Fibroblast of skin of left quadriceps (primary cell): Measurements from ENCODE around the gene STXBP6.

Experiments
- DNase-seq, 2 experiments: peaks; one replicate each; pipeline ENCODE4 v3.0.0-alpha.2; 2013; ENCODE audit warnings: low read depth in 2 of 2

Gene STXBP6

GRCh38 chr14:24887623-24888304, 162.2 kb downstream of the STXBP6 start:
- DNase-seq = no peak

DNA sequence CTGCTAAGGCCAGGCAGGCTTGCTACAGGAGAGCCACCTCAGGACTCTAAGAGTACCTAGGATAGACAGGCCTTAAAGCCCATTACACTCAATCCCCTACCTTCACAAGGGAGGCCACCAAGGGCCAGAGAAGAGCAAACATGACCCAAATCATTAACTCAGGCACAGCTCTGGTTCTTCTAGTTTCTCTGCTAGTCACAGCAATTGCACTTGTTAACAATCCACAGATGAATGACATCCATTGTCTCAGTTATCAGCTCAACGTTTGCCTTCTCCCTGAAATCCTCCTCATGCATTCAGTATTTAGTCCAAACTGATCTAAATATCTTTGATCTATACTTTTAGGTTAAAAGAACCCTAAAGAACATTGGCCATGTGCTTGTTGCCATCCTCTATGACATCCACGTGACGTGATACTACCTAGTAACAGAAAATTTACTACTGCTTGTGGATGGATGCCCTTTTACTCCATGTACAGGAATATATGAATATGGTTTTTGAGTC, 164.5 kb downstream of the STXBP6 start:
- DNase-seq = no peak

DNA sequence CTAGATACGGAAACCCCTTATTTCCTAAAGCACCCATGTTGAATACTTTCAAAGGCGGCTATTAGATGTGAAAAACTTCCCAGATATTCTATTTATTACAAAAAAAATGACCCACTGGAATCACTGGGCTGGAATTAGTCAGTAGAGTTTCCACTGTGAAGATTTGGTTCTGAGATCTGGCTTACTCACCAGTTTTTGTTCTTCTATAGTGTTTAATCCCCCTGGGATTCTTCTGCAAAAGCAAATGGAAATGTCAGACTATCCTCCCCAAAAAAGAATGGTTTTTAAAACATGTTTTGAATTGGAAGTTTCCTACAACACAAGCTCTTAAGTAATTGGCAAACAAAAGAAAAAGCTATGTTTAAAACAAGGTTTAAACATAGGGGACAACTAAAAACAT, 166.4 kb downstream of the STXBP6 start:
- peak in 1 of 2 experiments; percentile 20 for DNase-seq

GRCh38 chr14:24881116-24881893, 168.6 kb downstream of the STXBP6 start:
- DNase-seq = no peak

GRCh38 chr14:24880689-24881088, 169.3 kb downstream of the STXBP6 start:
- DNase-seq = no peak

GRCh38 chr14:24879661-24880386, 170.1 kb downstream of the STXBP6 start:
- DNase-seq = no peak

GRCh38 chr14:24876996-24877395, 173.0 kb downstream of the STXBP6 start:
- DNase-seq = no peak

DNA sequence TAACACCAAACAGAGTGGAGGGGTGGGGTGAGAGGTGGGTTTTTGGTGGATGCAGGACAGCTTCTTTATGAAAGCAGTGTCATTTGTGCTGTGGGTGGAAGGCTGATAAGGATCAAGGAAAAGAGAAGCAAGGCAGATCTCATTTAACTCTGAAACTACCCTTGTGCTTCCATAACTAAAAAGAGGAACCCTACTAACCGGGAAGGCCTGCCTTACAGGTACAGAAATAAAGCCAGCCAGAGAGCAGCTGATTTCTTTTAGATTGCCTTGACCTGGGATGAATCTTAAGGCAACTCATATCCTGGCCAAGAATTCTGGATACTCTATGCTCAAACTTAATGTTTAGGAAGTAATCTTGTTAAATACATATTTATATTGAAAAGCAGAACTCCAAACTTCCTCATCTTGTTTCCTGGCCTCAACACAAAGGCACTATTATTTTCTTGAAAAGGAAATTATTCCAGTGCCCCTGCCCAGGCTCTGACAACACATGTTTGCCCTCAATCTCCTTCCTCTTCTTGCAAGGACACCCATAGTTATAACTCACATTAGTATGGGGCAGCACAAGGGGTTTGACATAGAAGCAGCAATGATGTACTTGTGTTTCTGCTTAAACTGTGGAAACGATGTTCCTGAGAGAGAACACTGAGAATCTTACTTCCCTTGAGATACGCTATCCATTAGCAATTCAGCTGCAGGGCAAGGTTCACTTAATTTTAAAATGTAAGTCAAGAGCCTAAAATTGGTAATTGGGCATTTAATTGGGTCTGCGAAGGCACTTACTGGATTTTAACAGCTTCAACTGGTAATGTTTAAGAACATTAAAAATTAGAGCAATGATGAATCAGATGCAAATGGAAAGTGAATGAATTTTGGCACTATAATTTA, 173.7 kb downstream of the STXBP6 start:
- no peak for DNase-seq

GRCh38 chr14:24875203-24875838, 174.6 kb downstream of the STXBP6 start:
- no peak for DNase-seq

- no peak for DNase-seq
Measured at GRCh38 chr14:24874514-24875202, 175.3 kb downstream of the STXBP6 start.

GRCh38 chr14:24873551-24873950, 176.4 kb downstream of the STXBP6 start:
- no peak for DNase-seq

- DNase-seq = no peak
Measured at GRCh38 chr14:24870949-24871701, 178.8 kb downstream of the STXBP6 start.

GRCh38 chr14:24868389-24868788, 181.6 kb downstream of the STXBP6 start:
- no peak for DNase-seq

DNA sequence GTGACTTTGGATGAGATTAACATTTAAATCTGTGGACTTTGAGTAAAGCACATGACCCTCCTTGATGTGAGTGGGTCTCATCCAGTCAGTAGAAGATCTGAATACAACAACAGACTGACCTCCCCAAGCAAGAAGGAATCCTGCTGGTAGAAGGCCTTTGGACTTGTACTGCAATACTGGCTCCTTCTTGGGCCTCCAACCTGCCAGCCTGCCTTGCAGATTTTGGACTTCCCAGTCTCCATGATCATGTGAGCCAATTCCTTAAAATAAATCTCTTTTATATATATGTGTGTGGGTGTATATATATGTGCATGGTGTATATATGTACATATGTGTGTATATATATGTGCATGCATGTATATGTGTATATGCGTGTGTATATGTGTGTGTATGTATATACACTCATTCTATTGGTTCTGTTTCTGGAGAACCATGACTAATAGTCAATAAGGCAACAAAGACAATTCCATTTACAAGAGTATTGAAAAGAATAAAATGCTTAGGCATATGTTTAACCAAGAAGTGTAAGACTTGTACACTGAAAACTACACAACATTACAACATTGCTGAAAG, 183.8 kb downstream of the STXBP6 start:
- DNase-seq = no peak

- no peak for DNase-seq
Measured at GRCh38 chr14:24863968-24864684, 185.8 kb downstream of the STXBP6 start.

DNA sequence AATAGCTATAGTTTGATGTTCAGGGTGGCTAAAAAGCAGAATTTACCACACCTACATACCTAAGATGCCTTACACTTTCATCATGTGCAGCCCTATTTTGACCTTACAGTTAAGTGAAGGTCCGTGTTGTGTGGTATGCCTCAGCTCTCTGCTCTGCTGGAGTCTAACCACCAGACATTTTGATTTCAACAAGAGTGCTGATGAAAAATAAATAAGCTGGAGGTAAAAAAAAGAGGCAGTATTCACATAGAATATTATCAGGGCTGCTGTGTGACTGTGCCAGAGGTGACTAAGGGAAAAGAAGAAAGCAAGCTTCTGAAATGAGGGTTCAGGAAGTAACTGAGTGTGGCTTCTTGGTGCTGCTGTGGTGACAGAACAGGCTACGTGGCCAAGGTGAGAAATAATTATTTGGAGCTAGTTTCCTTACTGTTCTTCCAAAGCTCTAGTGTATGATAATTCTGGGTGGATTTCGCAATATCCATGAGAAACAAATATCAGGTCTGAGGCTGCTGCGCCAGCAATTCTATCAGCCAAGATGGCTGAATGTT, 188.8 kb downstream of the STXBP6 start:
- DNase-seq = peak in 1 of 2 experiments; percentile 26

DNA sequence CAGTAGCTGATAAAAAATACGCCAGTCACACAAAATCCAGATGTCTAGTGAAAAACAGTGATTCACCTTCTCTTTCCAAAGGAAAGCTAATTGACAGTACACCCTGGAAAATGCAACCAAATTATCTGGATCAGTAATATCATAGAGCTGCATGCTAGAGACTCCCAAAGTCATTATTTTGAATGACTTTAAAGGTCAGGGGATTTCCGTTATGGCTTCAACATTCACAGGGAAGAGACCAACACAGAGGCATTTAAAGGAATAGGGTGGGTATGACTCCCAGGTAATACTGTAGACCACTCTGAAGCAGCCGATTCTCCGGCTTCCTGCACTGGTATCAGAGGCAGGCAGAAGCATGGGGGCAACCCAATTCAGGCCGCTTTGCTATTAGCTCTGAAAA, 190.4 kb downstream of the STXBP6 start:
- no peak for DNase-seq

DNA sequence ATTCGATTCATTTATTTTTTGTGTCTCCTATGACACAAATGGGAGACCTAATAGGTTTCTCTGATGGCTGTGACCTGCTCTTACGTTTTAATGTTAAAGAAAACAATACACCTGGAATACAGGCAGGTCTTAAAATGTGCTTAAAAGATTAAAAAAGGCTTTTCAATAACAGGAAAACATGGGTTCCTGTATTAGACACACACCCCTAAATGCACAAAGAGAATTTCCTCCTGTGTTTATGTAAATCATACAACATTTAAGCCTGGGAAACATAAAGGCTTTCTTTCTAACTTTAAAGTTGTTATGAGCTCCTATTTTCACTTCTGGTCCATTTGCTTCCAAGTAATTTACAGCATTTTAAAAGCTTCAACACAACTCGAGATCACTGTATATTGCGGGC, 191.3 kb downstream of the STXBP6 start:
- no peak for DNase-seq
